Measurements from ENCODE around the gene XPNPEP1.

DNA sequence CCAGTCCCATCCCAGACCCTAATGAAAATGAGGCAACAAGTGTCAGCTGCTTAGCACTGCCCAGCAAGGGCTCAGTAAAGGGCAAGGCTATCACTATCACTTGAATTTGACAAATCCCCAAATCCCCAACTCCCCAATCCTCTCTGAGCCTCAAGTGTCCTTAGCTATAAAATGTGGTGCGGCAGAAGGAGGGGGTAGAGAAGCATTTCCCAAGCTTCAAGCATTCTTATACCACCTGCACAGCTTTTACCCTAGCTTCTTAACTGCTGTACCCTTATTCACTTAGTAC lies 41.6 kb downstream of the XPNPEP1 start:
- TF ChIP-seq, protein P1, sequence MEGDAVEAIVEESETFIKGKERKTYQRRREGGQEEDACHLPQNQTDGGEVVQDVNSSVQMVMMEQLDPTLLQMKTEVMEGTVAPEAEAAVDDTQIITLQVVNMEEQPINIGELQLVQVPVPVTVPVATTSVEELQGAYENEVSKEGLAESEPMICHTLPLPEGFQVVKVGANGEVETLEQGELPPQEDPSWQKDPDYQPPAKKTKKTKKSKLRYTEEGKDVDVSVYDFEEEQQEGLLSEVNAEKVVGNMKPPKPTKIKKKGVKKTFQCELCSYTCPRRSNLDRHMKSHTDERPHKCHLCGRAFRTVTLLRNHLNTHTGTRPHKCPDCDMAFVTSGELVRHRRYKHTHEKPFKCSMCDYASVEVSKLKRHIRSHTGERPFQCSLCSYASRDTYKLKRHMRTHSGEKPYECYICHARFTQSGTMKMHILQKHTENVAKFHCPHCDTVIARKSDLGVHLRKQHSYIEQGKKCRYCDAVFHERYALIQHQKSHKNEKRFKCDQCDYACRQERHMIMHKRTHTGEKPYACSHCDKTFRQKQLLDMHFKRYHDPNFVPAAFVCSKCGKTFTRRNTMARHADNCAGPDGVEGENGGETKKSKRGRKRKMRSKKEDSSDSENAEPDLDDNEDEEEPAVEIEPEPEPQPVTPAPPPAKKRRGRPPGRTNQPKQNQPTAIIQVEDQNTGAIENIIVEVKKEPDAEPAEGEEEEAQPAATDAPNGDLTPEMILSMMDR (IDR thresholded peaks at IDR 0.05): no peak
- TF ChIP-seq POLR2A (IDR thresholded peaks at IDR 0.05): no peak
